Mesenchymal stem cell (in vitro differentiated cells and primary cell): ENCODE data around the gene JRKL.

Experiments used
- DNase-seq: peaks from one replicate; pipeline ENCODE4 v3.0.0-alpha.2; 2013
- H2AFZ ChIP-seq: one replicate; pipeline ENCODE4 v1.6.1; 2013; ENCODE audit warnings: low read depth, mild to moderate bottlenecking, control low read depth, inconsistent platforms, low read length, moderate library complexity
- H2AK5ac ChIP-seq: 2 replicates; pipeline ENCODE4 v1.6.1; 2013; ENCODE audit warnings: low read length, moderate library complexity, mild to moderate bottlenecking, inconsistent platforms; ENCODE audit not compliant: severe bottlenecking
- H2BK120ac ChIP-seq: one replicate; pipeline ENCODE4 v1.6.1; 2013; ENCODE audit warnings: low read depth, mild to moderate bottlenecking, inconsistent platforms, low read length, moderate library complexity
- H2BK12ac ChIP-seq, 2 experiments: one replicate each; pipeline ENCODE4 v1.6.1; 2013; ENCODE audit warnings: inconsistent platforms in 2 of 2, low read length in 2 of 2, mild to moderate bottlenecking in 2 of 2, moderate library complexity in 2 of 2, control low read depth in 1 of 2
- H2BK15ac ChIP-seq: one replicate; pipeline ENCODE4 v1.6.1; 2013; ENCODE audit warnings: mild to moderate bottlenecking, low read depth, inconsistent platforms; ENCODE audit not compliant: poor library complexity, severe bottlenecking
- H2BK5ac ChIP-seq: 2 replicates; pipeline ENCODE4 v1.6.1; 2013; ENCODE audit warnings: low read depth, mild to moderate bottlenecking, low read length, control low read depth, inconsistent platforms; ENCODE audit not compliant: poor library complexity, severe bottlenecking
- H3K14ac ChIP-seq, 2 experiments: one replicate each; pipeline ENCODE4 v1.6.1; 2013; ENCODE audit warnings: inconsistent platforms in 2 of 2, low read length in 2 of 2, control low read depth in 1 of 2, mild to moderate bottlenecking in 1 of 2, moderate library complexity in 1 of 2
- H3K18ac ChIP-seq, 2 experiments: one replicate each; pipeline ENCODE4 v1.6.1; 2013; ENCODE audit warnings: inconsistent platforms in 2 of 2, low read length in 2 of 2, control low read depth in 1 of 2, low read depth in 1 of 2, mild to moderate bottlenecking in 1 of 2
- H3K23ac ChIP-seq, 2 experiments: one replicate each; pipeline ENCODE4 v1.6.1; 2013; ENCODE audit warnings: inconsistent platforms in 2 of 2, low read length in 2 of 2, mild to moderate bottlenecking in 2 of 2, moderate library complexity in 2 of 2, control low read depth in 1 of 2
- H3K27ac ChIP-seq: 2 replicates; pipeline ENCODE4 v1.5.1; 2013; ENCODE audit warnings: mild to moderate bottlenecking, moderate library complexity, low read length, control low read depth, inconsistent platforms; ENCODE audit not compliant: poor library complexity, severe bottlenecking
- H3K27me3 ChIP-seq, 2 experiments: 2 replicates each; pipeline versions ENCODE4 v1.6.1 to v1.7.0; 2013; ENCODE audit warnings: low read length in 2 of 2, mild to moderate bottlenecking in 2 of 2, moderate library complexity in 2 of 2, control low read depth in 1 of 2, inconsistent platforms in 1 of 2; ENCODE audit not compliant: control insufficient read depth in 1 of 2, insufficient read depth in 1 of 2
- H3K36me3 ChIP-seq, 2 experiments: 2 replicates each; pipeline versions ENCODE4 v1.6.1 to v1.7.0; 2013; ENCODE audit warnings: low read length in 2 of 2, control low read depth in 1 of 2, inconsistent platforms in 1 of 2, low read depth in 1 of 2, mild to moderate bottlenecking in 1 of 2; ENCODE audit not compliant: insufficient read depth in 2 of 2, control insufficient read depth in 1 of 2
- H3K4ac ChIP-seq, 2 experiments: one replicate each; pipeline ENCODE4 v1.6.1; 2013; ENCODE audit warnings: inconsistent platforms in 2 of 2, low read length in 2 of 2, mild to moderate bottlenecking in 2 of 2, moderate library complexity in 2 of 2, control low read depth in 1 of 2, low read depth in 1 of 2
- H3K4me1 ChIP-seq: 2 replicates; pipeline ENCODE4 v1.6.1; 2013; ENCODE audit warnings: low read depth, low read length, control low read depth; ENCODE audit not compliant: control insufficient read depth, insufficient read depth
- H3K4me2 ChIP-seq: 2 replicates; pipeline ENCODE4 v1.6.1; 2013; ENCODE audit warnings: low read length, mild to moderate bottlenecking, inconsistent platforms; ENCODE audit not compliant: poor library complexity, severe bottlenecking
- H3K4me3 ChIP-seq, 2 experiments: 2 replicates each; pipeline versions ENCODE4 v1.5.1 to v1.7.0; 2013; ENCODE audit warnings: low read length in 2 of 2, mild to moderate bottlenecking in 2 of 2, control low read depth in 1 of 2, low read depth in 1 of 2; ENCODE audit not compliant: insufficient read depth in 1 of 2
- H3K79me1 ChIP-seq: replicated peaks from 2 replicates; pipeline ENCODE4 v1.6.1; 2013; ENCODE audit warnings: mild to moderate bottlenecking, control low read depth, low read length, inconsistent platforms; ENCODE audit not compliant: poor library complexity, severe bottlenecking
- H3K9ac ChIP-seq: 2 replicates; pipeline ENCODE4 v1.7.0; 2013; ENCODE audit warnings: mild to moderate bottlenecking, low read length, moderate library complexity
- H3K9me3 ChIP-seq: 2 replicates; pipeline ENCODE4 v1.7.0; 2013; ENCODE audit warnings: mild to moderate bottlenecking, low read length; ENCODE audit not compliant: control insufficient read depth
- H4K8ac ChIP-seq: one replicate; pipeline ENCODE4 v1.6.1; 2013; ENCODE audit warnings: inconsistent platforms, mild to moderate bottlenecking, low read length, moderate library complexity
- H4K91ac ChIP-seq: one replicate; pipeline ENCODE4 v1.6.1; 2013; ENCODE audit warnings: mild to moderate bottlenecking, low read length, inconsistent platforms
- WGBS: methylation state at CpG from one replicate; pipeline ENCODE4 v1.1.7; 2013; ENCODE audit warnings: mixed read lengths; 5-methylcytosine and 5-hydroxymethylcytosine counted together

Gene JRKL

GRCh38 chr11:96367342-96367741 is 22.5 kb upstream of the JRKL start:
- H2BK120ac ChIP-seq: no peak overlapping the region
- H4K91ac ChIP-seq: no peak overlapping the region
- H3K9me3 ChIP-seq: peaks cover 19% of the 10 kb centered on the region
- H3K4me3 ChIP-seq: no peak overlapping the region
- no peak overlapping the region for H3K4me2 ChIP-seq
- H3K27ac ChIP-seq: no peak overlapping the region
- H3K4me1 ChIP-seq: no peaks in the 10 kb centered on the region
- H3K14ac ChIP-seq: no peak overlapping the region
- WGBS: 96% methylated on average over 2 of the region's 2 CpGs
- H2BK12ac ChIP-seq: no peak overlapping the region
- H3K23ac ChIP-seq: no peak overlapping the region
- H2BK5ac ChIP-seq: no peak overlapping the region
- no peak overlapping the region for H2AK5ac ChIP-seq
- peaks cover 3% of the 10 kb centered on the region for H3K79me1 ChIP-seq
- no peak overlapping the region for H3K4ac ChIP-seq
- no peak overlapping the region for H3K9ac ChIP-seq
- H3K36me3 ChIP-seq: peaks cover 3 to 83% of the 10 kb centered on the region in 2 experiments
- no peak overlapping the region for H4K8ac ChIP-seq
- no peak overlapping the region for H2BK15ac ChIP-seq
- H3K27me3 ChIP-seq: no peaks in the 10 kb centered on the region
- H2AFZ ChIP-seq: no peak overlapping the region
- DNase-seq: no peak
- no peak overlapping the region for H3K18ac ChIP-seq

GRCh38 chr11:96373826-96374225 is 16.0 kb upstream of the JRKL start:
- no peak overlapping the region for H2BK5ac ChIP-seq
- no peak overlapping the region for H2AK5ac ChIP-seq
- H2AFZ ChIP-seq: no peak overlapping the region
- no peaks in the 10 kb centered on the region for H3K4me1 ChIP-seq
- no peak overlapping the region for H3K27ac ChIP-seq
- no peak overlapping the region for H3K4me3 ChIP-seq
- H4K91ac ChIP-seq: no peak overlapping the region
- H3K18ac ChIP-seq: no peak overlapping the region
- no peak overlapping the region for H3K23ac ChIP-seq
- H2BK12ac ChIP-seq: no peak overlapping the region
- H3K14ac ChIP-seq: no peak overlapping the region
- no peak overlapping the region for H3K4ac ChIP-seq
- no peak overlapping the region for H4K8ac ChIP-seq
- no peak overlapping the region for H2BK15ac ChIP-seq
- no peaks in the 10 kb centered on the region for H3K79me1 ChIP-seq
- peaks cover 0 to 67% of the 10 kb centered on the region in 2 experiments for H3K36me3 ChIP-seq
- no peak overlapping the region for H3K9ac ChIP-seq
- no peak overlapping the region for H2BK120ac ChIP-seq
- 100% methylated on average over 3 of the region's 4 CpGs for WGBS
- no peak overlapping the region for H3K4me2 ChIP-seq
- peaks cover 6% of the 10 kb centered on the region for H3K9me3 ChIP-seq
- DNase-seq: no peak
- H3K27me3 ChIP-seq: no peaks in the 10 kb centered on the region

DNA sequence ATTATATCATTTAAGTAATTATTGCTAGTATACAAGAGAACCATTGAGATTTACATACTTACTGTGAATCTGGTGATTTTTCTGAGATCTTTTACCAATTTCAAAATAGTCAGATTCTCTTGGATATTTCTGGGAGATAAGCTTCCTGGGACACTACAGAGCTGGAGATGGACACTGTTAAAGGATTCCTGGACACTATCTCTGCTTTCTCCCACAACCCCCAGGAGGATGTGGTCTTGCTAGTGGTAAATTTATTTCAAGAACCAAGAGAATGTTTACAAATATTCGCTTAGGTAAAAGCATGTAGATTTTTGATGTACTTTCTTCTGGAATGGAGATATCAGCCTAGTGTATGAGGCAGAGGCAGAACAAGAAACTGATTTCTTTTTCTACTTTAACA is 13.0 kb upstream of the JRKL start:
- Histone ChIP-seq H4K91ac (no peak overlapping the region), H3K14ac (no peak overlapping the region), H3K4ac (no peak overlapping the region), H4K8ac (no peak overlapping the region), H2BK15ac (no peak overlapping the region), H3K27me3 (no peaks in the 10 kb centered on the region), H3K9ac (no peak overlapping the region), H2AFZ (no peak overlapping the region), H3K23ac (no peak overlapping the region), H3K79me1 (peaks cover 3% of the 10 kb centered on the region), H2AK5ac (no peak overlapping the region), H3K36me3 (peaks cover 0 to 61% of the 10 kb centered on the region in 2 experiments), H2BK5ac (no peak overlapping the region), H3K18ac (no peak overlapping the region), H3K9me3 (no peaks in the 10 kb centered on the region), H3K4me1 (no peaks in the 10 kb centered on the region), H3K4me2 (no peak overlapping the region), H3K4me3 (no peak overlapping the region), H3K27ac (no peak overlapping the region), H2BK120ac (no peak overlapping the region), H2BK12ac (no peak overlapping the region)
- WGBS: no CpG with 5 or more reads among the region's 1 CpG
- no peak for DNase-seq

DNA sequence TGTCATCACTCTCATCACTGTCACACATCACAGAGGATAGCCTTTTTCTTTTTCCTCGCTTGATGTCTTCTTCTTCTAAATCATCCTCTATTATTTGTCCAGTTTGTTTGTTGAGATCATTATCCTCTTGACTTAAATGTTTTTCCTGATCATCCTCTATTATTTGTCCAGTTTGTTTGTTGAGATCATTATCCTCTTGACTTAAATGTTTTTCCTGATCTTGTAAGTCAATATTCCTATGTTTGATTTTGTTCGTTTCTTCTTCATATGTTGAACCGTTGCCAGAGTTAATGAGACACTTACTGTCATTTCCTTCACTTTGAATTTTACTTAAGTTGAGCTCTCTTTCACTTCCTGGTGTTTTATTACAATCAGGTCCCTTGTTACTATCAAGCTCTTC is 5.7 kb upstream of the JRKL start:
- no peak overlapping the region for H2BK15ac ChIP-seq
- H2BK12ac ChIP-seq: no peak overlapping the region
- H4K91ac ChIP-seq: no peak overlapping the region
- H3K27me3 ChIP-seq: no peaks in the 10 kb centered on the region
- DNase-seq: no peak
- H3K4me3 ChIP-seq: no peak overlapping the region
- no peaks in the 10 kb centered on the region for H3K9me3 ChIP-seq
- peaks cover 0 to 54% of the 10 kb centered on the region in 2 experiments for H3K36me3 ChIP-seq
- no peak overlapping the region for H3K27ac ChIP-seq
- H2AFZ ChIP-seq: no peak overlapping the region
- H2BK5ac ChIP-seq: peak overlapping the region; percentile 12
- no peak overlapping the region for H2AK5ac ChIP-seq
- H3K18ac ChIP-seq: no peak overlapping the region
- no peak overlapping the region for H2BK120ac ChIP-seq
- H3K14ac ChIP-seq: no peak overlapping the region
- no peak overlapping the region for H3K4ac ChIP-seq
- H3K79me1 ChIP-seq: peaks cover 9% of the 10 kb centered on the region
- H4K8ac ChIP-seq: no peak overlapping the region
- no peaks in the 10 kb centered on the region for H3K4me1 ChIP-seq
- no peak overlapping the region for H3K23ac ChIP-seq
- no peak overlapping the region for H3K4me2 ChIP-seq
- no peak overlapping the region for H3K9ac ChIP-seq
- 94% methylated on average over 2 of the region's 3 CpGs for WGBS
